Endothelial cell of umbilical vein (primary cell): ENCODE data around the gene UBE2G1. TPM values are rescaled to one million over a fixed set of nuclear protein-coding genes. Genes with fewer than 3 reads are reported as not detected.

Experiments used
- BruUV-seq: library from RNA; stranded (reverse); fragments of 400-500 nt; replicated peaks from 2 replicates; lab custom pipeline; 2021; lab: Mats Ljungman, UMichigan
- CTCF ChIA-PET: fragments of 300-600, 350-600 bp; sonication (Branson Sonifier 250); formaldehyde crosslinking; loops from one replicate; lab custom pipeline; 2021; ENCODE audit warnings: antibody characterized with exemption, inconsistent platforms; lab: Charles Lee
- POLR2A ChIA-PET: fragments of 300-600, 350-600 bp; sonication (Branson Sonifier 250); formaldehyde crosslinking; loops from one replicate; lab custom pipeline; 2021; ENCODE audit warnings: antibody characterized with exemption, inconsistent platforms; lab: Charles Lee
- DNase-seq: peaks from one replicate; pipeline ENCODE4 v3.0.0-alpha.2; 2011; ENCODE audit warnings: low read depth, low spot score
- FAIRE-seq: peaks from 2 replicates; lab custom pipeline; 2011; peaks lifted over from hg19 to GRCh38; lab: Jason Lieb, UNC
- H2AFZ ChIP-seq: 2 replicates; pipeline ENCODE4 v1.6.0; 2012; ENCODE audit warnings: low read depth, low read length, control low read depth, inconsistent platforms
- H3K27ac ChIP-seq: 2 replicates; pipeline ENCODE4 v1.5.1; 2011; ENCODE audit warnings: low read depth, mild to moderate bottlenecking, control low read depth, low read length, moderate library complexity; ENCODE audit not compliant: insufficient read depth
- H3K27me3 ChIP-seq, 2 experiments: 2 replicates each; pipeline versions ENCODE4 v1.6.0 to v1.6.1; 2011; ENCODE audit warnings: low read length in 2 of 2, mixed read lengths in 1 of 2; ENCODE audit not compliant: control insufficient read depth in 2 of 2, insufficient read depth in 2 of 2
- H3K36me3 ChIP-seq, 2 experiments: 2 replicates in 1 of 2; 3 replicates in 1 of 2; pipeline ENCODE4 v1.5.1; 2011; ENCODE audit warnings: low read length in 2 of 2, mild to moderate bottlenecking in 1 of 2, moderate library complexity in 1 of 2; ENCODE audit not compliant: control insufficient read depth in 2 of 2, insufficient read depth in 2 of 2; ENCODE audit errors: extremely low read depth in 1 of 2
- H3K4me1 ChIP-seq: 3 replicates; pipeline ENCODE4 v1.5.1; 2011; ENCODE audit warnings: mild to moderate bottlenecking, low read length; ENCODE audit not compliant: control insufficient read depth, insufficient read depth; ENCODE audit errors: extremely low read depth
- H3K4me2 ChIP-seq: 2 replicates; pipeline ENCODE4 v1.6.1; 2011; ENCODE audit warnings: low read length, control low read depth, mixed read lengths; ENCODE audit not compliant: insufficient read depth
- H3K4me3 ChIP-seq, 3 experiments: fragments of 200-600 bp in 1 of 3; sonication (generic), shearing (Covaris generic) in 1 of 3; replicated peaks in 1 of 3; 2 replicates each; pipeline ENCODE4 v1.5.1; 2011 to 2016; ENCODE audit warnings: control low read depth in 3 of 3, low read length in 3 of 3, mild to moderate bottlenecking in 2 of 3, inconsistent platforms in 1 of 3, low read depth in 1 of 3, moderate library complexity in 1 of 3; ENCODE audit not compliant: insufficient read depth in 1 of 3
- H3K79me2 ChIP-seq: 2 replicates; pipeline ENCODE4 v1.6.0; 2012; ENCODE audit warnings: low read length, inconsistent platforms; ENCODE audit not compliant: control insufficient read depth, insufficient read depth
- H3K9ac ChIP-seq: replicated peaks from 2 replicates; pipeline ENCODE3; 2011; ENCODE audit warnings: low read length, control low read depth; ENCODE audit not compliant: insufficient read depth; ENCODE audit errors: extremely low read depth
- H3K9me1 ChIP-seq: replicated peaks from 3 replicates; pipeline ENCODE4 v1.6.0; 2011; ENCODE audit warnings: mild to moderate bottlenecking, low read length; ENCODE audit not compliant: control insufficient read depth, insufficient read depth; ENCODE audit errors: extremely low read depth
- H3K9me3 ChIP-seq: replicated peaks from 2 replicates; pipeline ENCODE4 v1.5.1; 2012; ENCODE audit warnings: low read length, inconsistent platforms; ENCODE audit not compliant: control insufficient read depth, insufficient read depth
- H4K20me1 ChIP-seq: replicated peaks from 2 replicates; pipeline ENCODE3; 2011; ENCODE audit warnings: mild to moderate bottlenecking, low read length; ENCODE audit not compliant: control insufficient read depth, insufficient read depth; ENCODE audit errors: extremely low read depth
- EZH2 ChIP-seq: IDR thresholded peaks from 2 replicates; pipeline ENCODE4 v1.6.1; 2012; ENCODE audit warnings: borderline replicate concordance, low read depth, mild to moderate bottlenecking, moderate library complexity, low read length, inconsistent platforms; ENCODE audit not compliant: severe bottlenecking
- FOS ChIP-seq: IDR thresholded peaks from 2 replicates; pipeline ENCODE4 v1.6.1; 2011; ENCODE audit warnings: mild to moderate bottlenecking, low read length, moderate library complexity, borderline replicate concordance; ENCODE audit not compliant: insufficient read depth
- GATA2 ChIP-seq: IDR thresholded peaks from 2 replicates; pipeline ENCODE4 v1.7.0; 2011; ENCODE audit warnings: low read depth, mild to moderate bottlenecking, moderate library complexity, mixed read lengths, low read length; ENCODE audit not compliant: insufficient read length, insufficient read depth
- JUN ChIP-seq: IDR thresholded peaks from 2 replicates; pipeline ENCODE4 v1.6.1; 2011; ENCODE audit warnings: borderline replicate concordance, low read depth; ENCODE audit not compliant: insufficient read length, insufficient read depth
- MYC ChIP-seq: IDR thresholded peaks from one replicate; pipeline ENCODE4 v1.6.1; 2011; ENCODE audit warnings: mild to moderate bottlenecking, low read depth, low read length
- POLR2AphosphoS5 ChIP-seq: IDR thresholded peaks from 2 replicates; pipeline ENCODE4 v1.6.1; 2012; ENCODE audit warnings: low read depth, mild to moderate bottlenecking, control low read depth, low read length, moderate library complexity; ENCODE audit not compliant: insufficient read depth
- dilution Hi-C: fragments of 300-500 bp; cut with MboI; formaldehyde crosslinking; loops from one replicate; pipeline ENCODE4 v1.15.0; 2019; ENCODE audit warnings: low sequenced_read_pairs; ENCODE audit not compliant: extremely low pct_ligation_motif_present
- intact Hi-C: fragments of 100-400 bp; cut with micrococcal nuclease; formaldehyde crosslinking; loops from one replicate; pipeline ENCODE4 v1.10.0; 2022
- polyA plus RNA-seq, 4 experiments: library from polyadenylated mRNA; depleted of rRNA in 3 of 4; stranded (reverse) in 3 of 4; unstranded in 1 of 4; fragments of >200 nt; gene quantifications; 2 replicates each; pipeline versions ENCODE4 v1.2.1 to v1.2.3, GENCODE V29; 2011 to 2012; ENCODE audit warnings: missing spikeins in 1 of 4
- total RNA-seq: library from RNA; stranded (reverse); gene quantifications from 2 replicates; pipeline ENCODE4 v1.2.3, GENCODE V29; 2021
- TF ChIP-seq, protein P1 (sequence below), 2 donors: IDR thresholded peaks; 1 replicate in 1 of 2; 2 replicates in 1 of 2; pipeline ENCODE4 v1.5.1; 2011; ENCODE audit warnings: low read length in 2 of 2, mild to moderate bottlenecking in 2 of 2, moderate library complexity in 2 of 2, control low read depth in 1 of 2, inconsistent platforms in 1 of 2, low read depth in 1 of 2; ENCODE audit not compliant: insufficient read depth in 1 of 2; ENCODE audit errors: extremely low read depth in 1 of 2
- TF ChIP-seq, protein P2 (sequence below): IDR thresholded peaks from 2 replicates; pipeline ENCODE4 v1.6.1; 2011; ENCODE audit not compliant: insufficient read depth, insufficient read length

Gene UBE2G1
- total and polyA plus RNA-seq, 2 donors (not counting 3 experiments of a cell fraction or from before 2014, with no cell fraction given): 29.2 to 79.6 TPM

DNA sequence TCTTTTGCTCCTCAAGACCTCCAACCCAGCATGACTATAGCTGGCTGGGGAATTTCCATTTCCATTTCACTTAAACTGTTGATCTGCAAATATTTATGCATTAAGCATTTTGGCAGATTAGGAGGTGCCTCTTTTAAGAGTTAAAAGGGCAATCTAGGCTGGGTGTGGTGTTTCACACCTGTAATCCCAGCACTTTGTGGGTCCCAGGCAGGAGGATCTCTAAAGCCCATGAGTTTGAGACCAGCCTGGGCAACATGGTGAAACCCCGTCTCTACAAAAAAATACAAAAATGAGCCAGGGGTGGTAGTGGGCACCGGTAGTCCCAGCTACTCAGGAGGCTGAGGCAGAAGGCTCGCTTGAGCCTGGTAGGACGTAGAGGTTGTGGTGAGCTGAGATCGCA, 119.8 kb downstream of the UBE2G1 start:
- Histone ChIP-seq H2AFZ (no peak overlapping the region), H3K27me3 (no peaks in the 10 kb centered on the region), H4K20me1 (peaks cover 7% of the 10 kb centered on the region), H3K27ac (no peak overlapping the region), H3K4me1 (no peaks in the 10 kb centered on the region), H3K4me2 (no peak overlapping the region), H3K4me3 (no peak overlapping the region), H3K9me1 (no peaks in the 10 kb centered on the region), H3K36me3 (no peaks in the 10 kb centered on the region), H3K9ac (no peak overlapping the region), H3K79me2 (peaks cover 66% of the 10 kb centered on the region), H3K9me3 (no peaks in the 10 kb centered on the region)
- intact Hi-C loops: no loop called here
- ChIA-PET CTCF (interaction anchor here (0.9 to 1.9 kb wide), 3 partner anchors 14 to 47 kb away, joined by 3 to 10 read pairs (median 9); no protein-coding TSS in a partner anchor), POLR2A (no interaction called here)
- DNase-seq (no peak), FAIRE-seq (no peak)
- no TSS peak for BruUV-seq
- TF ChIP-seq, protein P1, sequence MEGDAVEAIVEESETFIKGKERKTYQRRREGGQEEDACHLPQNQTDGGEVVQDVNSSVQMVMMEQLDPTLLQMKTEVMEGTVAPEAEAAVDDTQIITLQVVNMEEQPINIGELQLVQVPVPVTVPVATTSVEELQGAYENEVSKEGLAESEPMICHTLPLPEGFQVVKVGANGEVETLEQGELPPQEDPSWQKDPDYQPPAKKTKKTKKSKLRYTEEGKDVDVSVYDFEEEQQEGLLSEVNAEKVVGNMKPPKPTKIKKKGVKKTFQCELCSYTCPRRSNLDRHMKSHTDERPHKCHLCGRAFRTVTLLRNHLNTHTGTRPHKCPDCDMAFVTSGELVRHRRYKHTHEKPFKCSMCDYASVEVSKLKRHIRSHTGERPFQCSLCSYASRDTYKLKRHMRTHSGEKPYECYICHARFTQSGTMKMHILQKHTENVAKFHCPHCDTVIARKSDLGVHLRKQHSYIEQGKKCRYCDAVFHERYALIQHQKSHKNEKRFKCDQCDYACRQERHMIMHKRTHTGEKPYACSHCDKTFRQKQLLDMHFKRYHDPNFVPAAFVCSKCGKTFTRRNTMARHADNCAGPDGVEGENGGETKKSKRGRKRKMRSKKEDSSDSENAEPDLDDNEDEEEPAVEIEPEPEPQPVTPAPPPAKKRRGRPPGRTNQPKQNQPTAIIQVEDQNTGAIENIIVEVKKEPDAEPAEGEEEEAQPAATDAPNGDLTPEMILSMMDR (IDR thresholded peaks at IDR 0.05; ENCODE audit: extremely low read depth in 1 of 2, insufficient read depth in 1 of 2, low read depth in 1 of 2, low read length in 2 of 2): no peak
- TF ChIP-seq MYC: no peak
- TF ChIP-seq POLR2AphosphoS5: no peak
- no peak for TF ChIP-seq FOS
- dilution Hi-C loops: no loop called here

DNA sequence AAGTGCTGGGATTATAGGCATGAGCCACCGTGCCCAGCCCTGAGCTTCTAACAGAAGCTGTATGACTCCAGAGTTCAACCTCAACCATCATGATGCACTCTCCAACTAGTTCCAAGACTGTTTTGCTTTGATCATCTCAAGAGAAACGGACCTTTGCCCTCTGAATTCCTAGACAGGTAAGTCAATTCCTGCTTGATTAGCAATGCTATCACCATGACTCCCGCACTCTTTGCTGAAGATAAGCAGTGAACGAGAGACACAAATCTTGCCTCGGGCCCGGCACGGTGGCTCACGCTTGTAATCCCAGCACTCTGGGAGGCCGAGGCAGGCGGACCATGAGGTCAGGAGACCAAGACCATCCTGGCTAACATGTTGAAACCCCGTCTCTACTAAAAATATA, 124.9 kb downstream of the UBE2G1 start:
- Histone ChIP-seq H3K79me2 (peaks cover 23% of the 10 kb centered on the region), H3K27me3 (no peaks in the 10 kb centered on the region), H3K4me2 (no peak overlapping the region), H3K4me3 (no peak overlapping the region), H2AFZ (no peak overlapping the region), H3K9me3 (no peaks in the 10 kb centered on the region), H3K9ac (no peak overlapping the region), H3K4me1 (no peaks in the 10 kb centered on the region), H3K36me3 (peaks cover 3 to 16% of the 10 kb centered on the region in 2 experiments), H4K20me1 (peaks cover 3% of the 10 kb centered on the region), H3K9me1 (no peaks in the 10 kb centered on the region), H3K27ac (no peak overlapping the region)
- POLR2A ChIA-PET: no interaction called here
- no TSS peak for BruUV-seq
- TF ChIP-seq EZH2: no peak
- TF ChIP-seq JUN: no peak
- TF ChIP-seq, protein P2, sequence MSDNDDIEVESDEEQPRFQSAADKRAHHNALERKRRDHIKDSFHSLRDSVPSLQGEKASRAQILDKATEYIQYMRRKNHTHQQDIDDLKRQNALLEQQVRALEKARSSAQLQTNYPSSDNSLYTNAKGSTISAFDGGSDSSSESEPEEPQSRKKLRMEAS: no peak
- no peak for TF ChIP-seq GATA2
- TF ChIP-seq POLR2AphosphoS5: no peak
- TF ChIP-seq, protein P1 (IDR thresholded peaks at IDR 0.05; ENCODE audit: extremely low read depth in 1 of 2, insufficient read depth in 1 of 2, low read depth in 1 of 2, low read length in 2 of 2): no peak
- no peak for TF ChIP-seq FOS
- no peak for FAIRE-seq
- no peak for DNase-seq
- dilution Hi-C loops (no loop called here), intact Hi-C loops (no loop called here)
- CTCF ChIA-PET: interaction anchor here (0.7 to 3.1 kb wide), 2 partner anchors 9 to 12 kb away, joined by 4 to 24 read pairs; no protein-coding TSS in a partner anchor
